Right lung (tissue), 5 donors: ENCODE results near the gene HDDC3. TPM values are rescaled to one million over a fixed set of nuclear protein-coding genes. Genes with fewer than 3 reads are reported as not detected.

Experiments
- DNase-seq, 2 donors: peaks; one replicate each; pipeline ENCODE4 v3.0.0-alpha.2; 2013
- polyA plus RNA-seq, 5 donors: library from polyadenylated mRNA; unstranded; fragments of 120-200 nt; gene quantifications; one replicate each; pipeline versions ENCODE4 v1.2.1 to v1.2.3, GENCODE V29; 2013; ENCODE audit warnings: inconsistent platforms in 1 of 5, low replicate concordance in 1 of 5; ENCODE audit not compliant: insufficient read length in 5 of 5, insufficient read depth in 1 of 5

Gene HDDC3
- polyA plus RNA-seq, 5 donors = 11.5 to 17.5 (median 16.1) TPM

GRCh38 chr15:90892498-90893174 lies 39.7 kb downstream of the HDDC3 start:
- no peak for DNase-seq

- no peak for DNase-seq
These were observed 40.3 kb downstream of the HDDC3 start for GRCh38 chr15:90892023-90892422.

DNA sequence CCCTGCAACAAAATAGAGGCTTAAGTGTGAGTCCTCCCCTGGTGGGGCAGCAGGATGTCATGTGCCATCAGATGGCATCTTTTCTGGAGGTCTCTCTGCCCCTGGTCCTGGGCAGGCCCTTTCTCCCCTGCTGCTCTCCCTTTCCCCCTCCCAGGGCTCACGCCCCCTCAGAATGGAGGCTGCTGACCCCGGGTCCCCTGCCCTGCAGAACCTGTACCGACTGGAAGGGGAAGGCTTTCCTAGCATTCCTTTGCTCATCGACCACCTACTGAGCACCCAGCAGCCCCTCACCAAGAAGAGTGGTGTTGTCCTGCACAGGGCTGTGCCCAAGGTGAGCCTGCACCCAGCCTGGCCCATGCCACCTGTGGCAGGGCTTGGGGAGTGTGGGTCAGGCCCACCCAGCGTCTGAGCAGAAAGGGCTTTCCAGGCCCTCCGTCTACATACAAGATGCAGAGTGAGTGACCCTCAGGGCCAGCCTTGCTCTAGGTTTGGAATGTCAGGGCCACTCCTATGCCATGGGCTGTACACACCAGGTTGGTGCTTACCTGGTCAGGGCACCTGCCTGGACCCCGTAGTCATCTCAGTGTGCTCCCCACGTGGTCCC lies 40.9 kb downstream of the HDDC3 start:
- no peak for DNase-seq

DNA sequence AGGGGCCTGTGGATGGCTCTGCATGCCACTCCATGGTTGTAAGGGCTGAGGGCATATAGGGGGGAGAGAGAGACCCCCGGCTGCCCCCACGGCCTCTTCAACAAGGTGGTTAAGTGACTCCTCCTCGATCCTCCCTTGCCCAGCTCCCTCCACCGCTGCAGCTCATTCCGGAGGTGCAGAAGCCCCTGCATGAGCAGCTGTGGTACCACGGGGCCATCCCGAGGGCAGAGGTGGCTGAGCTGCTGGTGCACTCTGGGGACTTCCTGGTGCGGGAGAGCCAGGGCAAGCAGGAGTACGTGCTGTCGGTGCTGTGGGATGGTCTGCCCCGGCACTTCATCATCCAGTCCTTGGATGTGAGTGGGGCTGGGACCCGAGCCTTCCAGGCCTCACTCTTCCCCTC lies 41.5 kb downstream of the HDDC3 start:
- no peak for DNase-seq

DNA sequence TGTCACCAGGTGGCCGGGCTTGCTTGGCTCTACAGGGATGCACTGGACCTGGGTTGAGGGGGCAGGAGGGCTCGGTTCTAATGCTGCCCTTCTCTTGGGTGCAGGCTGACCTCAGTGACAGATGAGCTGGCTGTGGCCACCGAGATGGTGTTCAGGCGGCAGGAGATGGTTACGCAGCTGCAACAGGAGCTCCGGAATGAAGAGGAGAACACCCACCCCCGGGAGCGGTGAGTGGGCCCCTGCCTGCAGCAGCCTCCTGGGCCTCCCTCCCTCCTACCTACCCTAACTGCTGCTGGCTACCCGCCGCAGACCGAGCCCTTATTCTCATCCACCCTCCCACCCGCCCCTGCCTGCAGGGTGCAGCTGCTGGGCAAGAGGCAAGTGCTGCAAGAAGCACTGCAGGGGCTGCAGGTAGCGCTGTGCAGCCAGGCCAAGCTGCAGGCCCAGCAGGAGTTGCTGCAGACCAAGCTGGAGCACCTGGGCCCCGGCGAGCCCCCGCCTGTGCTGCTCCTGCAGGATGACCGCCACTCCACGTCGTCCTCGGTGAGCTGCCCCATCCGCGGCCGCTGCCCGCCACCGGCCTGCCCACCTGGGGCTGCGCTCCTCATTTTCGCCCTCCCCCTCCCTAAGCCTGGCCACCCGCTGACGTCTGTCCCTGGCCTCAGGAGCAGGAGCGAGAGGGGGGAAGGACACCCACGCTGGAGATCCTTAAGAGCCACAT lies 42.5 kb downstream of the HDDC3 start:
- DNase-seq = no peak

GRCh38 chr15:90889313-90889730 lies 43.0 kb downstream of the HDDC3 start:
- DNase-seq = no peak

GRCh38 chr15:90887037-90887481 lies 45.3 kb downstream of the HDDC3 start:
- DNase-seq = no peak

DNA sequence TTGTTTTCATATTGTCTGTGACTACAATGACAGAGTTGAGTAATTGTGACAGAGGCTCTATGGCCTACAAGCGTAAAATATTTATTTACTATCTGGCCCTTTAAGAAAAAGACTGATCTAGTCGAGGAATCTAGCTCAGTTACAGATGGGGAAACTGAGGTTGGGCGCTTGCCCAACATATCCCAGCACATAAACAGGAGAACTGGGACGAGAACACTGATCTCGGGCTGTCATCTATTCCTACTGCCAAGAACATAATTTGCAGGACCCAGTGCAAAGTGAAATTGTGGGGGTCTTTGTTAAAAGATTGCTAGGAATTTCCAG lies 46.1 kb downstream of the HDDC3 start:
- no peak for DNase-seq

DNA sequence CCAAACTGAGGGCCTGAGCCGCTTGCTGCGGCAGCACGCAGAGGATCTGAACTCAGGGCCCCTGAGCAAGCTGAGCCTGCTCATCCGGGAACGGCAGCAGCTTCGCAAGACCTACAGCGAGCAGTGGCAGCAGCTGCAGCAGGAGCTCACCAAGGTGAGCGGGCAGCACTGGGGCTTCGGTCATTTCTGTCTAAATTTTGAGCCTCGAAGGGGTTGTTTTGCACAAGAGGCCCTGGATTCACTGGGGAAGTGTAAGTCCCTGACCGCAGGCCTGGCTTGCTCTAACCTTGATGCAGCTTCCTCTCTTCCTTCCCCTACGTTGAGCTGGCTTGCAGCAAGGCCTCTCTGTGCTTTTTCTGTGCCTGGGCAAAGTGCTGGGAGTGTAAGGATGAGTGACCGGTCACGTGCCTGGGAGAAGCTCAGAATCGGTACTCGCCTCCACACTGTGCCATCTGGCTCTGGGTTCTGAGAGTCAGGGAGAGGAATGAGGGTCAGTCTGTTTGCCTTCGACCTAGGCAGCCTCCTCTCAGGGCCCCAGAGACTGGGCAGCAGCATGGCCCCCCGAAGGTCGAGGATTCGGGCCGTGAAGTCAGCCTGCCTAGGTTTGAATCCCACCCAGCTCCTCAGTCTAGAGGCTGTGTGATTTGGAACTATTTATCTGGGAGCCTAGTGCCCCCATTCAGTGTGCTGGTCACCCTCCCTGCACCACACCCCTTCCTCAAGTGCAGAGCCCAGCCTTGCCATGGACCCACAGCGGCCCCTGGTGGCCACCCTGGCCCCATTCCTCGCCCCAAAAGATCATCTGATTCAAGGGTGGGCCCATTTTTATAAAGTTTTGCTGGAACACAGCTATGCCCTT lies 46.7 kb downstream of the HDDC3 start:
- peak in 1 of 2 donors; percentile 69 for DNase-seq

GRCh38 chr15:90884719-90885431 lies 47.5 kb downstream of the HDDC3 start:
- no peak for DNase-seq

DNA sequence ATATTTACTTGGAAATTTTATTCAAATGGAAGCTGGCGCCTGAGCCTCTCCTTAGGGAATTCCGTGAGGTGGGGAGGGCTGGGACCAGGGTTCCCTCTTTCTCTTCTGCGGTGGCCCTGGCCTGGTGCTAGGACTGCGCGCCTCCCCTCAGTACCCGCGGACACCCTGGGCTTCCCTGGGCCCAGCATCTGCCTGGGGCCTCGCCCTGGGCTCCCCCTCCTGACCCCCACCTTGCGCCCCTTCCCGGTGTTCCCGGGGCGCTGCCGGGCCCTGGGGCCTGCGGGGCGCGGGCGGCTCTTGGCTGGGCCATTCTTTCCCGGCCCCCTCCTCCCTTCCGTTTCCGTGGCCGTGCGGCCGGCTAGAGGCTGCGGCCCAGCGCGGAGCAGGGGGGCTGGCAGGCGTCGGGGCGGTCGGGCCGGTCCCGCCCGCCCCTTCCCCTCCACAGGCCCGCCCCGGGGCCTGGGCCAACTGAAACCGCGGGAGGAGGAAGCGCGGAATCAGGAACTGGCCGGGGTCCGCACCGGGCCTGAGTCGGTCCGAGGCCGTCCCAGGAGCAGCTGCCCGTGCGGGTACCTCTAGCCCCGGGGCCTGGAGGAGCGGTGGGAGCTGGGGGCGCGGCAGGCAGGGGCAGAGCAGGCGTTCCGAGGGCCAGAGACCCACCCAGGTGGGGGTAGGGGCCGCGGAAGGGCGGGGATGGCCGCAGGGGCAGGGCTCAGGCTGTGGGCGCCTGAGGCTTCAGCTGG lies 48.2 kb downstream of the HDDC3 start, which contains the start of gene FES:
Gene FES, plus strand, starts transcription at position 529 of the 743 bp plus-strand sequence. CDS start 542 bp downstream, outside the sequence.
- peak in 1 of 2 donors; percentile 85 for DNase-seq

GRCh38 chr15:90883526-90883975 lies 48.8 kb downstream of the HDDC3 start:
- DNase-seq = no peak

- no peak for DNase-seq
These were observed 49.4 kb downstream of the HDDC3 start for GRCh38 chr15:90882781-90883525.

- DNase-seq = no peak
These were observed 50.2 kb downstream of the HDDC3 start for GRCh38 chr15:90881978-90882721.

DNA sequence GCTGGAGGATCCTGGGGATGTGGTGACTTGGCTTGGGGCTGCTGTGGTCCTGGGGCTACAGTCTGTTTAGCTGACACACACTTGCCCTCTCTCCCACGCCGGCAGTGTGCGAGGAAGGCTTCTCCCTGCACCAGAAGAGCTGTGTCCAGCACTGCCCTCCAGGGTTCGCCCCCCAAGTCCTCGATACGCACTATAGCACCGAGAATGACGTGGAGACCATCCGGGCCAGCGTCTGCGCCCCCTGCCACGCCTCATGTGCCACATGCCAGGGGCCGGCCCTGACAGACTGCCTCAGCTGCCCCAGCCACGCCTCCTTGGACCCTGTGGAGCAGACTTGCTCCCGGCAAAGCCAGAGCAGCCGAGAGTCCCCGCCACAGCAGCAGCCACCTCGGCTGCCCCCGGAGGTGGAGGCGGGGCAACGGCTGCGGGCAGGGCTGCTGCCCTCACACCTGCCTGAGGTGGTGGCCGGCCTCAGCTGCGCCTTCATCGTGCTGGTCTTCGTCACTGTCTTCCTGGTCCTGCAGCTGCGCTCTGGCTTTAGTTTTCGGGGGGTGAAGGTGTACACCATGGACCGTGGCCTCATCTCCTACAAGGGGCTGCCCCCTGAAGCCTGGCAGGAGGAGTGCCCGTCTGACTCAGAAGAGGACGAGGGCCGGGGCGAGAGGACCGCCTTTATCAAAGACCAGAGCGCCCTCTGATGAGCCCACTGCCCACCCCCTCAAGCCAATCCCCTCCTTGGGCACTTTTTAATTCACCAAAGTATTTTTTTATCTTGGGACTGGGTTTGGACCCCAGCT lies 51.0 kb downstream of the HDDC3 start:
- DNase-seq = no peak

GRCh38 chr15:90880381-90881145 lies 51.8 kb downstream of the HDDC3 start:
- no peak for DNase-seq
